Measurements from ENCODE around the gene CABCOCO1.
"Not testable (repeated sequence)": the region's sequence is repeated elsewhere in the genome, so short reads cannot be mapped to it uniquely, and the experiment has no call there.

The CABCOCO1 gene

DNA sequence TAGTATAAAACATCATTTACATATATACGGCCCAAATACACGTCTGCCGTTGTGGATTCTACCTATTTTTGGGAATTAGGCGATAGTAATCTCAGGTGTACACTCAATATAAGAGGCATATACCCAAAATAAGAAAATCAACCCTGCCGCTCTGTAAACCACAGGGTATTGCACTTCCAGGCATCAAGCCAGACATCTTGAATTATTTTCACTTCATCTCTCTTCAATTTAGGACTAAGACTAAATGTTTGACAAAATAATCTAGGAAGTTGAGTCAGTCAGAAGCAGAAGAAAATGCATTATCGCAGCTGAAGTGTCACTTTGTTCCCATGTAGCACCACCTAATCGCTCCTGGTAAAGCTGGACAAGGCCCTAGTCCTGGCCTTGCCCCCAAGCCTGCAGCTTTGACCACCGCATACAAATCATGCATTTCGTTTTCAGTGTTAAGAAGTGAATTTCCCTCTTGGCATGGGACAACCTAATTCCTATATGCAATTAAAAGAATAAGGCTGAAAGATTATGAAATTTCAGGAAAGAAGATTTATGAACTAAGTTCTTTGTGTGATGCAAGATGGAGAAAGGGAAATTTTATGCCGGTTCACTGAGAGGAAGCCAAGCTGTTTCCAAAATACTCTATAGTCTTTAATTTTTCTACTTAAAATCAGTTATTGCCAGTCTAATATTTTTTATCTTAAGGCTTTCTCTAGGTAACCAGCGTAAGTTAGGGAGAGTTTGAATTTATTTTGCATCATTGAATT lies 26.0 kb downstream of the CABCOCO1 start:
- Histone ChIP-seq H3K36me3 (ENCODE audit: insufficient read depth, low read depth, low read length) (no peaks in the 10 kb centered on the region), H3K9ac (ENCODE audit: low read depth, low read length) (no peak overlapping the region), H3K27me3 (ENCODE audit: insufficient read depth, low read length) (no peaks in the 10 kb centered on the region), H3K27ac (ENCODE audit: low read length) (no peak overlapping the region), H3K9me3 (ENCODE audit: insufficient read depth, low read depth, low read length) (no peaks in the 10 kb centered on the region), H3K4me3 (ENCODE audit: low read length) (no peak overlapping the region), H3K4me1 (ENCODE audit: insufficient read depth, low read length) (no peaks in the 10 kb centered on the region)

DNA sequence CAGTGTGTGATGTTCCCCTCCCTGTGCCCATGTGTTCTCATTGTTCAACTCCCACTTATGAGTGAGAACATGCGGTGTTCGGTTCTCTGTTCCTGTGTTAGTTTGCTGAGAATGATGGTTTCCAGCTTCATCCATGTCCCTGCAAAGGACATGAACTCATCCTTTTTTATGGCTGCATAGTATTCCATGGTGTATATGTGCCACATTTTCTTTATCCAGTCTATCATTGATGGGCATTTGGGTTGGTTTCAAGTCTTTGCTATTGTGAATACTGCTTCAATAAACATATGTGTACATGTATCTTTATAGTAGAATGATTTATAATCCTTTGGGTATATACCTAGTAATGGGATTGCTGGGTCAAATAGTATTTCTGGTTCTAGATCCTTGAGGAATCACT lies 28.9 kb downstream of the CABCOCO1 start:
- H3K36me3 ChIP-seq (ENCODE audit: insufficient read depth, low read depth, low read length); H3K4me3 ChIP-seq (ENCODE audit: low read length); H3K27ac ChIP-seq (ENCODE audit: low read length); H3K4me1 ChIP-seq (ENCODE audit: insufficient read depth, low read length); H3K9ac ChIP-seq (ENCODE audit: low read depth, low read length); H3K9me3 ChIP-seq (ENCODE audit: insufficient read depth, low read depth, low read length); H3K27me3 ChIP-seq (ENCODE audit: insufficient read depth, low read length): not testable (repeated sequence)

DNA sequence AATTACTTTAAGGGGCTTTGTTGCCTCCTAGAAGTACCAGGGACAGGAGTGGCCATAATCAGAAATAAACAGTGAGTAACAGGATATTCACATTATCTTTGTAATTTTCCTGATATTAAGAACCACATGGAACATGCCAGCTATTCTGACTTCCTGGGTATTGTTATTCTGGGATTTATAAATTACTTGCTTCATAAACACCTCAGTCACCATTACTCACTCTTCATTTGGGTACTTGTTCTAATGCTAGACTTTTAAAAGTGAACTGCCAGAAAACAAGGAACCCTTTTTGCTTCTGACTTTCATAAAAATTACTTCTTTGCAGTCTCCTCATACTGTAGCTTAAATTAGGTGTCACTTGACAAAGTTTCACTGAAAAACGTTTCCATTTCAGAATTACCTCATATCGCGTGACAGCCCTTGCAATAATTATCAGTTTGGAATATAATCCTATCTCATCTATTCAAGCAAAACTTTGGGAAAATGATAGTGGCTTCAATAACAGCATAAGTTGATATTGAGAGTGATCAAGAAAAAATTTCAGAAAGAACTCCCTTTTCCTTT lies 29.8 kb downstream of the CABCOCO1 start:
- Histone ChIP-seq H3K27ac (ENCODE audit: low read length) (no peak overlapping the region), H3K4me3 (ENCODE audit: low read length) (no peak overlapping the region), H3K4me1 (ENCODE audit: insufficient read depth, low read length) (no peaks in the 10 kb centered on the region), H3K9ac (ENCODE audit: low read depth, low read length) (no peak overlapping the region), H3K27me3 (ENCODE audit: insufficient read depth, low read length) (no peaks in the 10 kb centered on the region), H3K9me3 (ENCODE audit: insufficient read depth, low read depth, low read length) (no peaks in the 10 kb centered on the region), H3K36me3 (ENCODE audit: insufficient read depth, low read depth, low read length) (no peaks in the 10 kb centered on the region)

DNA sequence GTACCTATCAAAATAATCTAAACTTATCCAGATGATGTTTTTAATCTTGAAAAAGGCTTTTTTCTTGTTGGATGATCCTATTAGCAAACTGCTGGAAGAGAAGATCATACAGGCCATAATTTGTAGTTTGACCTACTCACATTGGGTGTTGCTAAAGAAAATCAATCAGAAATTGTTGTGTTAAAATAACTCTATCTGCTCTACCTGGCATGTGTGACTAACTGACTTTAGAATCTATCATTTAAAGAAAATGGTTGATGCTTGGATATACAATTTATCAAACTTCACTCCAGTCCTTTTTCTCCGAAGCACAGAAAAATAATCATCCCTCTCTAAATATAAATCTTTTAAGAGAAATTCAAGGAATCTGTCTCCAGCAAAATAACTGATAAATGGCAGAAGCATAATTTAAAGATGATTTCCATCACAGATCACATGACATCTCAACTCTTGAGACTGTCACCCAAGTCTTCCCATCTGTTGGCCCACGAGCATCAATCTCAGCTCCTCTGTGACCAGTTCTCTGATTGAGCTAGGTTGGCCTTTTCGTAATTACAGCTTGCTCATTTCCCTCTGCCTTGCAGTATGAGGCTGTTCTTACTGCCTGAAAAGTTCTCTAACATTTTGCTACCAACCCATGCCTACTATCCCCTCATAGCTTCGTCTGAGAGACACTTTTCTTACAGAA lies 36.4 kb downstream of the CABCOCO1 start:
- H3K9me3 ChIP-seq (ENCODE audit: insufficient read depth, low read depth, low read length), result no peaks in the 10 kb centered on the region
- no peak overlapping the region for H3K4me3 ChIP-seq (ENCODE audit: low read length)
- no peak overlapping the region for H3K9ac ChIP-seq (ENCODE audit: low read depth, low read length)
- no peaks in the 10 kb centered on the region for H3K4me1 ChIP-seq (ENCODE audit: insufficient read depth, low read length)
- no peak overlapping the region for H3K27ac ChIP-seq (ENCODE audit: low read length)
- H3K36me3 ChIP-seq (ENCODE audit: insufficient read depth, low read depth, low read length), result no peaks in the 10 kb centered on the region
- no peaks in the 10 kb centered on the region for H3K27me3 ChIP-seq (ENCODE audit: insufficient read depth, low read length)

DNA sequence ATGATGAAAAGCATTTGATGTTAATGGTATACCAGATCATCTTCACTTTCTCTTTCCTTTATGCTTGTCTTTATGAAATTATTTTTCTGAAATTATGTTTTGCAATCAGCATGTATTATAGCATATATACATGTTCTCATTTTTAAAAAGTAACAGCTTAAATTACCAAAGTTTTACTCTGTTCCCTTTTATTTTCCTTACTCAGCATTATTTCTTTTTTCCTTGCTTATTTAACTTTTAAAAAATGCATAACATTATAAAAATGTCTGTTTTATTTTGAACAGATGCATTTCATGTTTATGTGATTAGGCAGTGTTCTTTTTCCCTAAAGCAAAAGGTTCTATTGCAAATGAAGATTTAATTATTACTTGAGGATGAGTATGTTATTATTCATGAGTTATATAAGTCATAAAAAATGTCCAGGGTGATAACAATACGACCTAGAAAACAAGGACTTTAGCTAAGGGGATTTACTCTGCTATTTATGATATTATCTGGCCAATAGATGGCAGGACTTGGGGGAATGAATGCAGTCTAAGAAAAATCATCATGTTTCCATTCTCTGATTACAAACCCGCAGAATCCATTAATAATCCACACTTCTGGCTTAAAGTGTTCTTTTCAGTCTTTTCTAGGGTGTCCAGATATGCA lies 38.5 kb downstream of the CABCOCO1 start:
- Histone ChIP-seq H3K4me1 (ENCODE audit: insufficient read depth, low read length) (no peaks in the 10 kb centered on the region), H3K36me3 (ENCODE audit: insufficient read depth, low read depth, low read length) (no peaks in the 10 kb centered on the region), H3K9me3 (ENCODE audit: insufficient read depth, low read depth, low read length) (no peaks in the 10 kb centered on the region), H3K27ac (ENCODE audit: low read length) (no peak overlapping the region), H3K9ac (ENCODE audit: low read depth, low read length) (no peak overlapping the region), H3K27me3 (ENCODE audit: insufficient read depth, low read length) (no peaks in the 10 kb centered on the region), H3K4me3 (ENCODE audit: low read length) (no peak overlapping the region)

DNA sequence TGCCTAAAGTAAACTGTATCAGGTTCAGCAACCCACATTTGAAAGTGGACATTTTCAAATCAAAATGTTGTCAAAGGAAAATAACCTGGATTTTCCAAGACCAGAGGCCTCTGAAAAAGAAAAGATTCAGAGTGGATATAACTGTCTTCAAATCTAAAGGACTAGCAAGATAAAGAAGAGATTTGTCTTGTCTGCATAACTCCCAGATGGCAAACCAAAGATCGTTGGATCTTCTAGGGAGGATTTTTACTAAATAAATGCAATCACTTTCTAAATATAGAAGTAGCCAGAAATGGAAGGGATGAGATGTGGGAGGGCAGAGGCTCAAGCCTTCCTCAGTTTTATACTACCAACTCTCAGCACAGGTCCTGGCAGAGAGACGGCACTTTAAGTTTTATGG lies 39.0 kb downstream of the CABCOCO1 start:
- H3K27ac ChIP-seq (ENCODE audit: low read length), result no peak overlapping the region
- H3K4me3 ChIP-seq (ENCODE audit: low read length), result no peak overlapping the region
- no peaks in the 10 kb centered on the region for H3K36me3 ChIP-seq (ENCODE audit: insufficient read depth, low read depth, low read length)
- H3K27me3 ChIP-seq (ENCODE audit: insufficient read depth, low read length), result no peaks in the 10 kb centered on the region
- no peaks in the 10 kb centered on the region for H3K9me3 ChIP-seq (ENCODE audit: insufficient read depth, low read depth, low read length)
- no peaks in the 10 kb centered on the region for H3K4me1 ChIP-seq (ENCODE audit: insufficient read depth, low read length)
- no peak overlapping the region for H3K9ac ChIP-seq (ENCODE audit: low read depth, low read length)

DNA sequence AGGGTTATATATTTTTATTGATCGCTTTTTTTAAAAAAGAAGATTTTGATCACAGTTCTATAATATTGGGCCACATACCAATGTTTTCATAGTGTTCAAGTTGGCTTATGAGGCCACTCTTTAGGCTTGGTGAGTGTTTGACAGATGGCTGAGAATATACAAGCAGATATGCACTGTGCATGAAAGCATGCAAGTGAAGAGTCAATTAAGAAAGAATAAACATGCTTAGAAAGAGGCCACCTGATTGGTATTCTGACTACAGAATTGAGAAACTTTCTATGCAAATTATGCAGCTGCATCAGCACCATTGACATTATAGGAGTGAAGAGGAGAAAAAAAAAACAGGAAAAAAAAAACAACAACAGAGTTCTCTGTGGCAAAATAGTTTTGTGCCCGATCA lies 39.9 kb downstream of the CABCOCO1 start:
- Histone ChIP-seq H3K4me3 (ENCODE audit: low read length) (no peak overlapping the region), H3K9me3 (ENCODE audit: insufficient read depth, low read depth, low read length) (no peaks in the 10 kb centered on the region), H3K9ac (ENCODE audit: low read depth, low read length) (no peak overlapping the region), H3K27me3 (ENCODE audit: insufficient read depth, low read length) (no peaks in the 10 kb centered on the region), H3K36me3 (ENCODE audit: insufficient read depth, low read depth, low read length) (no peaks in the 10 kb centered on the region), H3K27ac (ENCODE audit: low read length) (no peak overlapping the region), H3K4me1 (ENCODE audit: insufficient read depth, low read length) (no peaks in the 10 kb centered on the region)

DNA sequence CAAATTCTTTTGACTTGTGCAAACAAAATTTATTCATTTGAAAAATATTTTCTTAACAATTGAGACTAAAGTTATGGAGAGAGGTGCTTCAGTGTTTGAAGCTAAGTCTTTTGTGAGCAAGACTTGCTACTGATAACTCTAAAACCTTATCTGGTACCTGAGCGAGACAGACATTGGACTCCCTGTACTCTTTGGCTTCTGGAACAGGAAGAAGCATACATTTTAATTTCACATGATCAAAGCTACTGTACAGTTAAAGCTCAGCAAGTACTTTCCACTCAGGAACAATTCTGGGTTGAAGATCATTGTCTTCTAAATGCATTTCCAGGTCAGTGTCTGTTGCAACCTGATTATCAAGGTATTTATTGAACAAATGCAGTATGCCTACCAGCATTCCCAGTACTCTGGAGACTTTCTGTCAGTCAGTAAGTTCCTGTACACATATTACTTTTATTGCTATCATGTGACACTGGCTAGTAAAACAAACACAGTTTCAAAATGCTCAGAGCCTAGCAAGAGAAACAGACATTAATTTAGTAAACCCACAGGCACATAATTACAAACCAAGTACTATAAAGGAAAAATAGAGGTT lies 42.4 kb downstream of the CABCOCO1 start:
- Histone ChIP-seq H3K9ac (ENCODE audit: low read depth, low read length) (no peak overlapping the region), H3K4me3 (ENCODE audit: low read length) (no peak overlapping the region), H3K9me3 (ENCODE audit: insufficient read depth, low read depth, low read length) (no peaks in the 10 kb centered on the region), H3K4me1 (ENCODE audit: insufficient read depth, low read length) (no peaks in the 10 kb centered on the region), H3K36me3 (ENCODE audit: insufficient read depth, low read depth, low read length) (no peaks in the 10 kb centered on the region), H3K27ac (ENCODE audit: low read length) (no peak overlapping the region), H3K27me3 (ENCODE audit: insufficient read depth, low read length) (no peaks in the 10 kb centered on the region)

DNA sequence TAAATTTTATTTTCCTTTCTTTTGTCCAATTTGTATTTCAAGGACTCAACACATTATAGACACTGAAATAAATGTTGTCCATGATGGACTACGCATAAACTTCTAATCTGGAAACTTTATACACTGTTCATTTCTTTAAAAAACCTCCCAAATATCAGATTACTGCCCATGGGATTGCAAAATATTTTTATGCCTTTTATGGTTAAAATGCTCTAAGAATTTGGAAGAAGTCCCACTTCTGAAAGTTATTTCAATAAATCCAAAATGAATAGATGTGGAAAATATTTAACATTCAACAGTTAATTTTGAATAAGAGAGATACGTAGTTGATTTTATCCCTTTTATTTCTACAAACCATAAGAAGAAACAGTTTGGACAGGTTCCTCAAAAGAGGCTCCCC lies 46.1 kb downstream of the CABCOCO1 start:
- H3K4me3 ChIP-seq (ENCODE audit: low read length), result no peak overlapping the region
- H3K9ac ChIP-seq (ENCODE audit: low read depth, low read length), result no peak overlapping the region
- H3K27me3 ChIP-seq (ENCODE audit: insufficient read depth, low read length), result no peaks in the 10 kb centered on the region
- no peaks in the 10 kb centered on the region for H3K36me3 ChIP-seq (ENCODE audit: insufficient read depth, low read depth, low read length)
- no peak overlapping the region for H3K27ac ChIP-seq (ENCODE audit: low read length)
- no peaks in the 10 kb centered on the region for H3K9me3 ChIP-seq (ENCODE audit: insufficient read depth, low read depth, low read length)
- no peaks in the 10 kb centered on the region for H3K4me1 ChIP-seq (ENCODE audit: insufficient read depth, low read length)

DNA sequence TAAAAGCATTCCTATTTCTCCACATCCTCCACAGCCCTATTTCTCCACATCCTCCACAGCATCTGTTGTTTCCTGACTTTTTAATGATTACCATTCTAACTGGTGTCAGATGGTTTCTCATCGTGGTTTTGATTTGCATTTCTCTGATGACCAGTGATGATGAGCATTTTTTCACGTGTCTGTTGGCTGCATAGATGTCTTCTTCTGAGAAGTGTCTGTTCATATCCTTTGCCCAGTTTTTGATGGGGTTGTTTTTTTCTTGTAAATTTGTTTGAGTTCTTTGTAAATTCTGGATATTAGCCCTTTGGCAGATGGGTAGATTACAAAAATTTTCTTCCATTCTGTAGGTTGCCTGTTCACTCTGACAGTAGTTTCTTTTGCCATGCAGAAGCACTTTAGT lies 49.4 kb downstream of the CABCOCO1 start:
- not testable (repeated sequence) for H3K9me3 ChIP-seq (ENCODE audit: insufficient read depth, low read depth, low read length); H3K4me1 ChIP-seq (ENCODE audit: insufficient read depth, low read length); H3K36me3 ChIP-seq (ENCODE audit: insufficient read depth, low read depth, low read length); H3K4me3 ChIP-seq (ENCODE audit: low read length); H3K9ac ChIP-seq (ENCODE audit: low read depth, low read length); H3K27me3 ChIP-seq (ENCODE audit: insufficient read depth, low read length); H3K27ac ChIP-seq (ENCODE audit: low read length)

DNA sequence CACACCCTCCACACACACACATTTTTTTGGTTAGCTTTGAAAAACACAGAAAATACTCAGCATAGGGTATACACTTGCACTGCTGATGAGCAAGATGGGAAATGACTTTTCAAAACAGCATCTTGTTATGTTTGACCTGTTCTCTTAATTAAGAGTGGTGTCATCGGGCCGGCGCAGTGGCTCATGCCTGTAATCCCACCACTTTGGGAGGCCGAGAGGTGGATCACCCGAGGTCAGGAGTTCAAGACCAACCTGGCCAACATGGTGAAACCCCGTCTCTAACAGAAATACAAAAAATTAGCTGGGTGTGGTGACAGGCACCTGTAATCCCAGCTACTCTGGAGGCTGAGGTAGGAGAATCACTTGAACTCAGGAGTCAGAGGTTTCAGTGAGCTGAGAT lies 56.7 kb downstream of the CABCOCO1 start:
- H3K4me3 ChIP-seq (ENCODE audit: low read length); H3K27ac ChIP-seq (ENCODE audit: low read length); H3K27me3 ChIP-seq (ENCODE audit: insufficient read depth, low read length); H3K36me3 ChIP-seq (ENCODE audit: insufficient read depth, low read depth, low read length); H3K9ac ChIP-seq (ENCODE audit: low read depth, low read length); H3K9me3 ChIP-seq (ENCODE audit: insufficient read depth, low read depth, low read length); H3K4me1 ChIP-seq (ENCODE audit: insufficient read depth, low read length): not testable (repeated sequence)
